HL-60 (cell line): ENCODE results near the gene COPS7A.

Experiments
- DNase-seq, 2 experiments: peaks; one replicate each; pipeline ENCODE4 v3.0.0-alpha.2; 2010 to 2020; ENCODE audit warnings: low read depth in 1 of 2, low spot score in 1 of 2
- H3K27ac ChIP-seq: fragments of 250-450 bp; sonication (Bioruptor Pico); replicated peaks from 2 replicates; pipeline ENCODE4 v1.5.1; 2020; ENCODE audit warnings: mild to moderate bottlenecking, moderate library complexity
- H3K27me3 ChIP-seq: fragments of 250-450 bp; sonication (Bioruptor Pico); 2 replicates; pipeline ENCODE4 v1.5.1; 2021; ENCODE audit warnings: mild to moderate bottlenecking, moderate library complexity; ENCODE audit not compliant: insufficient read depth, poor library complexity, severe bottlenecking
- H3K4me3 ChIP-seq: replicated peaks from 2 replicates; pipeline ENCODE4 v1.5.1; 2011; ENCODE audit warnings: mild to moderate bottlenecking, control low read depth, low read length; ENCODE audit not compliant: insufficient read depth
- GABPA ChIP-seq: IDR thresholded peaks from 2 replicates; pipeline ENCODE4 v1.6.1; 2012; ENCODE audit warnings: low read depth
- POLR2AphosphoS5 ChIP-seq: IDR thresholded peaks from 2 replicates; pipeline ENCODE4 v1.6.1; 2012; ENCODE audit warnings: low read depth
- SPI1 ChIP-seq: IDR thresholded peaks from 2 replicates; pipeline ENCODE4 v1.6.1; 2012; ENCODE audit warnings: low read depth, mild to moderate bottlenecking, borderline replicate concordance
- TF ChIP-seq, protein P1 (sequence below): IDR thresholded peaks from one replicate; pipeline ENCODE4 v1.5.1; 2011; ENCODE audit warnings: low read length, control low read depth, inconsistent platforms; ENCODE audit not compliant: insufficient read depth
- TF ChIP-seq, protein P2 (sequence below): IDR thresholded peaks from 2 replicates; pipeline ENCODE4 v1.6.1; 2012; ENCODE audit warnings: low read depth; ENCODE audit not compliant: insufficient replicate concordance

The COPS7A gene

DNA sequence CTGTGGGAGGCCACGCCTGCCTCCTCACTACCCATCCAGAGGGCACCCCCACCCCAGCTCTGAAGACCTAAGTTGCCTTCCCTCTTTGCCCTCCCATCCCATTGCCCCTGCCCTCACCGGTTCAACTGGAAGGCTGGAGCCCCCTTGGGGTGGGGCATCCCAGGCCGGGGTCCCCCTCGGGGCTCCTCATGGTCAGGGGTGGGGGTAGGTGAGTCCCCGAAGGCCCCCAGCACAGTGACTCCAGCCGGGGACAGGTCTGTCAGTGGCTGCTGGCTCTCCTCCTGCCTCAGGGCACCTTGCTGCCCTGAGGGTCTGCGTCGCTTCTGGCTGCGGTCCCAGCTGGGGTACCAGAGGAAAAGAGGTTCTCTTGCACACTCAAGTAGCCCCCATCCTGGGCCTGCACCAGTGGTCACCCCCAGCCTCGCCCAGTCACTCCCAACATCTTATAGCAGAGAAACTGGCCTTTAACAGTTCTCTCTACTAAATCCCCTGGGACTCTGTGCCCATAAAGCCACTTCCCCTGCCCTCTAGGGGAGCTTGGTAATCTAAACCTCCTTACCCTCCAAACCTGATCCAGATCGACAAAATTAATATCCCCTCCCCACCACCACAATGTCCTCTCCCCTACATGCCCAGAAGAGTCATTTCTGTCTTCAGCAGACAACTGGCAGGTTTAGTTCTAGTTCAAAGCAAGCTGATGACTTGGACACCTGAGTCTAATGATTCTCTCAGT is 28.4 kb upstream of the COPS7A start:
- H3K27me3 ChIP-seq: peaks cover 12% of the 10 kb centered on the region
- TF ChIP-seq POLR2AphosphoS5: no peak
- TF ChIP-seq, protein P1, sequence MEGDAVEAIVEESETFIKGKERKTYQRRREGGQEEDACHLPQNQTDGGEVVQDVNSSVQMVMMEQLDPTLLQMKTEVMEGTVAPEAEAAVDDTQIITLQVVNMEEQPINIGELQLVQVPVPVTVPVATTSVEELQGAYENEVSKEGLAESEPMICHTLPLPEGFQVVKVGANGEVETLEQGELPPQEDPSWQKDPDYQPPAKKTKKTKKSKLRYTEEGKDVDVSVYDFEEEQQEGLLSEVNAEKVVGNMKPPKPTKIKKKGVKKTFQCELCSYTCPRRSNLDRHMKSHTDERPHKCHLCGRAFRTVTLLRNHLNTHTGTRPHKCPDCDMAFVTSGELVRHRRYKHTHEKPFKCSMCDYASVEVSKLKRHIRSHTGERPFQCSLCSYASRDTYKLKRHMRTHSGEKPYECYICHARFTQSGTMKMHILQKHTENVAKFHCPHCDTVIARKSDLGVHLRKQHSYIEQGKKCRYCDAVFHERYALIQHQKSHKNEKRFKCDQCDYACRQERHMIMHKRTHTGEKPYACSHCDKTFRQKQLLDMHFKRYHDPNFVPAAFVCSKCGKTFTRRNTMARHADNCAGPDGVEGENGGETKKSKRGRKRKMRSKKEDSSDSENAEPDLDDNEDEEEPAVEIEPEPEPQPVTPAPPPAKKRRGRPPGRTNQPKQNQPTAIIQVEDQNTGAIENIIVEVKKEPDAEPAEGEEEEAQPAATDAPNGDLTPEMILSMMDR: no peak
- TF ChIP-seq, protein P2, sequence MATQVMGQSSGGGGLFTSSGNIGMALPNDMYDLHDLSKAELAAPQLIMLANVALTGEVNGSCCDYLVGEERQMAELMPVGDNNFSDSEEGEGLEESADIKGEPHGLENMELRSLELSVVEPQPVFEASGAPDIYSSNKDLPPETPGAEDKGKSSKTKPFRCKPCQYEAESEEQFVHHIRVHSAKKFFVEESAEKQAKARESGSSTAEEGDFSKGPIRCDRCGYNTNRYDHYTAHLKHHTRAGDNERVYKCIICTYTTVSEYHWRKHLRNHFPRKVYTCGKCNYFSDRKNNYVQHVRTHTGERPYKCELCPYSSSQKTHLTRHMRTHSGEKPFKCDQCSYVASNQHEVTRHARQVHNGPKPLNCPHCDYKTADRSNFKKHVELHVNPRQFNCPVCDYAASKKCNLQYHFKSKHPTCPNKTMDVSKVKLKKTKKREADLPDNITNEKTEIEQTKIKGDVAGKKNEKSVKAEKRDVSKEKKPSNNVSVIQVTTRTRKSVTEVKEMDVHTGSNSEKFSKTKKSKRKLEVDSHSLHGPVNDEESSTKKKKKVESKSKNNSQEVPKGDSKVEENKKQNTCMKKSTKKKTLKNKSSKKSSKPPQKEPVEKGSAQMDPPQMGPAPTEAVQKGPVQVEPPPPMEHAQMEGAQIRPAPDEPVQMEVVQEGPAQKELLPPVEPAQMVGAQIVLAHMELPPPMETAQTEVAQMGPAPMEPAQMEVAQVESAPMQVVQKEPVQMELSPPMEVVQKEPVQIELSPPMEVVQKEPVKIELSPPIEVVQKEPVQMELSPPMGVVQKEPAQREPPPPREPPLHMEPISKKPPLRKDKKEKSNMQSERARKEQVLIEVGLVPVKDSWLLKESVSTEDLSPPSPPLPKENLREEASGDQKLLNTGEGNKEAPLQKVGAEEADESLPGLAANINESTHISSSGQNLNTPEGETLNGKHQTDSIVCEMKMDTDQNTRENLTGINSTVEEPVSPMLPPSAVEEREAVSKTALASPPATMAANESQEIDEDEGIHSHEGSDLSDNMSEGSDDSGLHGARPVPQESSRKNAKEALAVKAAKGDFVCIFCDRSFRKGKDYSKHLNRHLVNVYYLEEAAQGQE: no peak
- TF ChIP-seq SPI1: peak; percentile 33; the same call in 1 of the 2 replicates
- TF ChIP-seq GABPA: no peak
- no peak overlapping the region for H3K27ac ChIP-seq
- H3K4me3 ChIP-seq: no peak overlapping the region
- no peak for DNase-seq

DNA sequence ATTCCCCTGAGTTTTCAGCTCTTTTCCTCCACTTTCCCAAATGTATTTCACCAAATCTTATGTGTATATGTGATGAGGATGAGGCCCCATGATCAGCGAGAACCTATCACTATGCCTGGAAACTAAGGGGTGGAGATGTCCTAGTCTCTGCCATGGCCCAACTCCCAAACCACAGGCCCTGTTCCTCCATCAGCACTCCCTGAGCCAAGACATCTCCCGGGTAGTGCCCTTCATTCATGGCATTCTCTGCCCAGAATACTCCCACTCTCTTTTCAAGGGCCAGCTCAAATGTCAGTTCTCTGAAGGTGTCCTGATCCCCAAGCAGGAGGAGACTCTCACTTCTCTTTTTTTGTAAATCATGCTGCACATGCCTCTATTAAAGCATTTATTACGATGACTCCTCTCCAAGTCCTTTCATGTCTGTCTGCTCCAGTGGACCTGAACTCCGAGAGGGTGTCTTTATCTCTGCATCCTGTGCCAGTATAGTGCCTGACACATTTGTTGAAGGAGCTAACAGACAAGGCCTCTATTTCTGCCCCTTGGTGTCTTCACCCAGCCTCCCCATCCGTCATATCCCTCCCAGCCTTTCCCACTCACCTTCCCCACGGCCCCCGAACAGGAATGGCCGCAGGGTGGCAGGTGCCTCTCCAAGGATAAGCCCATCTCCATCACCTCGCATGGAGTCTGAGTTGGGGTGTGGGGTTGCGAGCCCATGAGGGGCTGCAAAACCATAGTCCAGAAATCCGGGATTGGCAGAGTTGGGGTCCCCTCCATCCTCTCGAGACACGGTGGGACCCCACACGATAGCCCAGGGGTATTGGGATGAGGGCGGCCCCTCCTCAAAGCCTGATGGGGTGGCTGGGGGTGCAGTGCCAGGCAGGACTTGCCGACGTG is 26.9 kb upstream of the COPS7A start:
- DNase-seq: no peak
- peak; percentile 57; the same call in 1 of the 2 replicates for TF ChIP-seq SPI1
- no peak for TF ChIP-seq GABPA
- TF ChIP-seq, protein P2: no peak
- no peak for TF ChIP-seq POLR2AphosphoS5
- TF ChIP-seq, protein P1: no peak
- H3K27me3 ChIP-seq: peaks cover 25% of the 10 kb centered on the region
- no peak overlapping the region for H3K27ac ChIP-seq
- H3K4me3 ChIP-seq: no peak overlapping the region

DNA sequence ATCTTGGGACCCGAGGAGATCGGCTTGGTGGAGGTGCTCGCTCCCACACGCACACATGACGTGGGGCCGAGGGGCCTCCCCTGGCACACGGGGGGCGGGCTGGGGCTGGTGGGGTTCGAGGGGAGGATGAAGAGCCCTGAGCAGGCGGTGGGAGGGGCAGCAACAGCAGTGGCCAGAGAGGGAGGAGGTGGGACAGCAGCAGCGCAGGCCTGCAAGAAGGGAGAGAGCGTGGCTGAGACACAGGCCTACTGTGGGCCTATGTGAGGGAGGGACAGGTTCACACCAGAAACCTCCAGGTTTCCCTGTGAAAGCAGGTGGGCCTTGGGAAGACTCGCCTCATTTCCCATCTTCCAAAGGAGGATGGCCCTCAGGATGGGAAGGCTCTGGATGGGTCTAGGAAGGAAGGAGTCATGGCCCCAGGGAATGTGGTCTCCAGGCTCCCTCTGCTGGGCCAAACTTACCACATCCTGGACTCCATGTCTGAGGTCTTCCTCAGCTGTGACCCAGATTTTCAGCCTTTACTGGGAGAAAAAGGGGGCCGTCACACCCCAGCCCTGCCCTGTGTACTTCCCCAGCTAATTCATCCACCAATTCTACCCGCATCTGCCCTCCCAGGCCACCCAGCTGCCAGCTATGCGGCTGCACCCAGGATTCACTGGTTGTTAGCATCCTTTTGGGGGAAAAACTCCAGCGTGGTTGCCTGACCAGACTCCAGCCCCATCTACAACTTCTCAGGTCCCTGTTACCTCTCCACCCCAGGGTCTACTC is 26.1 kb upstream of the COPS7A start:
- Histone ChIP-seq H3K4me3 (no peak overlapping the region), H3K27me3 (peaks cover 30% of the 10 kb centered on the region), H3K27ac (no peak overlapping the region)
- peak in 1 of 2 experiments; percentile 32 for DNase-seq
- no peak for TF ChIP-seq SPI1
- TF ChIP-seq, protein P1: peak; percentile 27
